Measurements from ENCODE around the gene CNBD2.

The CNBD2 gene

DNA sequence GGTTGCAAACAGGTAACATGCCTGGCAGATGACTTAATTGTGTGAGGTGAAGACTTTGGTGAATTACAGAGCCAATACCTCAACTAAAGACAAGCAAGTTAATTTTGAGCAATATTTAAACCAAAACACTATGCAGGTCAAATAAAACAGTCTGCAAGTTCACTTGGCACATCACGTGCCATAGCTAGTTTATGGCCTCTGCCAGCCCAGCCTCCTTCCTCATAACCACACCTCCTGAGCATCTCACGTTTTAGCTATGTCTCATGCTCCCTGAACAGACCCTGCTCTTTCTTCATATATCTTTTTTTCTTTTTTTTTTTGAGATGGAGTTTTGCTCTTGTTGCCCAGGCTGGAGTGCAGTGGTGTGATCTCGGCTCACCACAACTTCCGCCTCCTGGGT is 4.5 kb upstream of the CNBD2 start:
- TF ChIP-seq, protein P1, sequence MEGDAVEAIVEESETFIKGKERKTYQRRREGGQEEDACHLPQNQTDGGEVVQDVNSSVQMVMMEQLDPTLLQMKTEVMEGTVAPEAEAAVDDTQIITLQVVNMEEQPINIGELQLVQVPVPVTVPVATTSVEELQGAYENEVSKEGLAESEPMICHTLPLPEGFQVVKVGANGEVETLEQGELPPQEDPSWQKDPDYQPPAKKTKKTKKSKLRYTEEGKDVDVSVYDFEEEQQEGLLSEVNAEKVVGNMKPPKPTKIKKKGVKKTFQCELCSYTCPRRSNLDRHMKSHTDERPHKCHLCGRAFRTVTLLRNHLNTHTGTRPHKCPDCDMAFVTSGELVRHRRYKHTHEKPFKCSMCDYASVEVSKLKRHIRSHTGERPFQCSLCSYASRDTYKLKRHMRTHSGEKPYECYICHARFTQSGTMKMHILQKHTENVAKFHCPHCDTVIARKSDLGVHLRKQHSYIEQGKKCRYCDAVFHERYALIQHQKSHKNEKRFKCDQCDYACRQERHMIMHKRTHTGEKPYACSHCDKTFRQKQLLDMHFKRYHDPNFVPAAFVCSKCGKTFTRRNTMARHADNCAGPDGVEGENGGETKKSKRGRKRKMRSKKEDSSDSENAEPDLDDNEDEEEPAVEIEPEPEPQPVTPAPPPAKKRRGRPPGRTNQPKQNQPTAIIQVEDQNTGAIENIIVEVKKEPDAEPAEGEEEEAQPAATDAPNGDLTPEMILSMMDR (conservative IDR thresholded peaks at IDR 0.05; ENCODE audit: low read depth, low read length) = no peak
- Histone ChIP-seq H3K9ac (no peak overlapping the region), H3K27ac (no peak overlapping the region), H3K27me3 (ENCODE audit: insufficient read depth, low read depth) (no peaks in the 10 kb centered on the region), H3K4me1 (ENCODE audit: low read depth, poor library complexity, severe bottlenecking) (no peaks in the 10 kb centered on the region), H4K20me1 (ENCODE audit: insufficient read depth) (no peaks in the 10 kb centered on the region), H2AFZ (ENCODE audit: low read depth) (no peak overlapping the region), H3K36me3 (ENCODE audit: insufficient read depth) (no peaks in the 10 kb centered on the region), H3K4me2 (no peak overlapping the region), H3K4me3 (IDR thresholded peaks at IDR 0.05; ENCODE audit: insufficient read depth, low read depth, low read length) (no peak overlapping the region), H3K79me2 (ENCODE audit: insufficient read depth, low read depth) (no peaks in the 10 kb centered on the region)

DNA sequence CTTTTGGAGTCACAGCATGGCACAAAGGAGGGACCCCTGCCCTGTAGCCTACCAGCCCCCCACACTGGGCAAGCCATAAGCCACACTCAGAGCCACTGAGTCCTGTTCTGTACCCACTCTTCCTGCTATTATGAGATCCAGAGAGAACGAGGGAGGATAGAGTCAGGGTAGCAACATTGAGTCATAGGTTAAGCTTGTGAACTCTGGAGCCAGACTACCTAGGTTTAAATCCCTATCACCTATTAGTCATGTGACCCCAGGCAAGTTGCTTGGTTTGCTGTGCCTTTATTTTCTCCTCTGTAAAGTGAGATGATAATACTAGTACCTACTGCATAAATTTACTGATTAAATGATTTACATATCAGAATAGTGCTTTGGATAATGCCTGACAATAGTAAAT is 540 bp downstream of the CNBD2 start:
- Histone ChIP-seq H4K20me1 (ENCODE audit: insufficient read depth) (no peaks in the 10 kb centered on the region), H3K9ac (no peak overlapping the region), H2AFZ (ENCODE audit: low read depth) (no peak overlapping the region), H3K27me3 (ENCODE audit: insufficient read depth, low read depth) (no peaks in the 10 kb centered on the region), H3K36me3 (ENCODE audit: insufficient read depth) (no peaks in the 10 kb centered on the region), H3K27ac (no peak overlapping the region), H3K79me2 (ENCODE audit: insufficient read depth, low read depth) (no peaks in the 10 kb centered on the region), H3K4me2 (no peak overlapping the region), H3K4me1 (ENCODE audit: low read depth, poor library complexity, severe bottlenecking) (no peaks in the 10 kb centered on the region), H3K4me3 (IDR thresholded peaks at IDR 0.05; ENCODE audit: insufficient read depth, low read depth, low read length) (no peak overlapping the region)
- TF ChIP-seq, protein P1 (conservative IDR thresholded peaks at IDR 0.05; ENCODE audit: low read depth, low read length) = no peak

DNA sequence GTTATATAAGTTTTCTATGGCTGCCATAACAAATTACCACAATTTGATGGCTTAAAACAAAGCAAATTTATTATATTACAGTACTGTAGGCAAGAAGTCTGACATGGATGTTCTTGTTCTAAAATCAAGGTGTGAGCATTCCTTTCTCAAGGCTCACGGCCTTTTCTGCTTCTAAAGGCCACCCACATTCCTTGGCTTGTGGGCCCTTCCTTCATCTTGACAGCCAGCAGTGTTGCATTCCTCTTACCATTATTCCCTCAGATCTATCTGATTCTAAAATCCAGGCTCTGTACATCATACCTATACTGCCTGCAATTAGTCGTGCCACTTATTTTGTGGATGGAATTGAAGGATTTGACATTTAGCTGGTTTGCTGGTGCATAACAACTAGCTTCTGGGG is 3.6 kb downstream of the CNBD2 start:
- Histone ChIP-seq H3K4me3 (IDR thresholded peaks at IDR 0.05; ENCODE audit: insufficient read depth, low read depth, low read length) (no peak overlapping the region), H2AFZ (ENCODE audit: low read depth) (no peak overlapping the region), H3K4me1 (ENCODE audit: low read depth, poor library complexity, severe bottlenecking) (peaks cover 17% of the 10 kb centered on the region), H3K9ac (no peak overlapping the region), H3K27ac (no peak overlapping the region), H3K36me3 (ENCODE audit: insufficient read depth) (no peaks in the 10 kb centered on the region), H4K20me1 (ENCODE audit: insufficient read depth) (no peaks in the 10 kb centered on the region), H3K27me3 (ENCODE audit: insufficient read depth, low read depth) (no peaks in the 10 kb centered on the region), H3K4me2 (no peak overlapping the region), H3K79me2 (ENCODE audit: insufficient read depth, low read depth) (no peaks in the 10 kb centered on the region)
- TF ChIP-seq, protein P1 (conservative IDR thresholded peaks at IDR 0.05; ENCODE audit: low read depth, low read length) = no peak

DNA sequence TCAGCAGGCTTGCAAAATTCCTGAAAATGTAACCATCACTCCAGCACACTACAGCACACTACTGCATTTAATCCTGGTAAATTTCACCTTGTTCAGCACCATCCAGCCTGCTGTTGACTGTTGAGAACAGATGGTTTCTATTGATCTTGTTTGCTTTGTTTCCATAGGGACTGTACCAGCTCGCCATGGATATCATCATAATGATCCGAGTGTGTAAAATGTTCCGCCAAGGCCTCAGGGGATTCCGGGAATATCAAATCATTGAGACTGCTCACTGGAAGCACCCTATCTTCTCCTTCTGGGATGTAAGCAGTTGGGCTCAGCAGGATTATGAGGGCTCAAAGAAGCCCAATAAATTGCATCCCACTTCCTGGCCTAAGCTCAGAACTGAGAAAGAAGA is 4.1 kb downstream of the CNBD2 start:
- no peaks in the 10 kb centered on the region for H3K79me2 ChIP-seq (ENCODE audit: insufficient read depth, low read depth)
- no peak overlapping the region for H3K9ac ChIP-seq
- H4K20me1 ChIP-seq (ENCODE audit: insufficient read depth) = no peaks in the 10 kb centered on the region
- no peak overlapping the region for H2AFZ ChIP-seq (ENCODE audit: low read depth)
- no peaks in the 10 kb centered on the region for H3K27me3 ChIP-seq (ENCODE audit: insufficient read depth, low read depth)
- H3K27ac ChIP-seq = no peak overlapping the region
- no peaks in the 10 kb centered on the region for H3K36me3 ChIP-seq (ENCODE audit: insufficient read depth)
- peaks cover 22% of the 10 kb centered on the region for H3K4me1 ChIP-seq (ENCODE audit: low read depth, poor library complexity, severe bottlenecking)
- TF ChIP-seq, protein P1 (conservative IDR thresholded peaks at IDR 0.05; ENCODE audit: low read depth, low read length) = no peak
- H3K4me3 ChIP-seq (IDR thresholded peaks at IDR 0.05; ENCODE audit: insufficient read depth, low read depth, low read length) = no peak overlapping the region
- no peak overlapping the region for H3K4me2 ChIP-seq
